Measurements from ENCODE around the gene KLRB1. TPM values are rescaled to one million over a fixed set of nuclear protein-coding genes. Genes with fewer than 3 reads are reported as not detected.

KLRB1 gene
- total RNA-seq, 2 donors from 2014 or later, result 0.14 TPM; not detected in 1

- no peak for DNase-seq (ENCODE audit: low spot score)
Observed at GRCh38 chr12:9634969-9635754, 27.4 kb upstream of the KLRB1 start.

GRCh38 chr12:9634177-9634803 lies 26.6 kb upstream of the KLRB1 start:
- H3K27ac ChIP-seq, result no peak overlapping the region
- intact Hi-C loops (cut with DNase I), result no loop called here
- H3K27me3 ChIP-seq (replicated peaks; ENCODE audit: insufficient read depth), result no peaks in the 10 kb centered on the region
- no peak overlapping the region for H3K4me3 ChIP-seq
- no peak for TF ChIP-seq POLR2AphosphoS5 (IDR thresholded peaks at IDR 0.05)
- peak; percentile 43 to 87 (median 74) for TF ChIP-seq CTCF (IDR thresholded peaks at IDR 0.05)
- no peaks in the 10 kb centered on the region for H3K4me1 ChIP-seq (replicated peaks)
- H3K36me3 ChIP-seq, result no peaks in the 10 kb centered on the region
- 29% methylated on average over 2 of the region's 2 CpGs for WGBS
- DNase-seq (ENCODE audit: low spot score), result peak; percentile 60
- H3K9me3 ChIP-seq, result no peaks in the 10 kb centered on the region

More at GRCh38 chr12:9634969-9635754, 27.4 kb upstream of the KLRB1 start:
- H3K27me3 ChIP-seq (replicated peaks; ENCODE audit: insufficient read depth), result no peaks in the 10 kb centered on the region
- H3K27ac ChIP-seq, result no peak overlapping the region
- H3K9me3 ChIP-seq, result no peaks in the 10 kb centered on the region
- no peak overlapping the region for H3K4me3 ChIP-seq
- TF ChIP-seq POLR2AphosphoS5 (IDR thresholded peaks at IDR 0.05) (no peak), POLR2A (IDR thresholded peaks at IDR 0.05) (no peak), CTCF (IDR thresholded peaks at IDR 0.05) (no peak)
- no peaks in the 10 kb centered on the region for H3K4me1 ChIP-seq (replicated peaks)
- no peaks in the 10 kb centered on the region for H3K36me3 ChIP-seq
- WGBS, result 26% methylated on average over 2 of the region's 2 CpGs
- intact Hi-C loops (cut with DNase I), result no loop called here

DNA sequence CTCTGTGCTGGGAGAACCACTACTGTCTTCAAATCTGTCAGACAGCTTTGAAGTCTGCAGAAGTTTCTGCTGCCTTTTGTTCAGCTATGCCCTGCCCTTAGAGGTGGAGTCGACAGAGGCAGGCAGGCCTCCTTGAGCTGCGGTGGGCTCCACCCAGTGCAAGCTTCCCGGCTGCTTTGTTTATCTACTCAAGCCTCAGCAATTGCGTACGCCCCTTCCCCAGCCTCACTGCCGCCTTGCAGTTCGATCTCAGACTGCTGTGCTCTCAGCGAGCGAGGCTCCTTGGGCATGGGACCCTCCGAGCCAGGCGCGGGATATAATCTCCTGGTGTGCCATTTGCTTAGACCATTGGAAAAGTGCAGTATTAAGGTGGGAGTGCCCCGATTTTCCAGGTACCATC lies 25.1 kb upstream of the KLRB1 start:
- Histone ChIP-seq H3K36me3 (no peaks in the 10 kb centered on the region), H3K27ac (no peak overlapping the region), H3K27me3 (replicated peaks; ENCODE audit: insufficient read depth) (no peaks in the 10 kb centered on the region), H3K4me1 (replicated peaks) (no peaks in the 10 kb centered on the region), H3K9me3 (no peaks in the 10 kb centered on the region), H3K4me3 (no peak overlapping the region)
- TF ChIP-seq CTCF (IDR thresholded peaks at IDR 0.05), result no peak
- TF ChIP-seq POLR2AphosphoS5 (IDR thresholded peaks at IDR 0.05), result no peak
- no peak for TF ChIP-seq POLR2A (IDR thresholded peaks at IDR 0.05)
- intact Hi-C loops (cut with DNase I), result no loop called here
- DNase-seq (ENCODE audit: low spot score), result no peak
- WGBS, result 96% methylated on average over 13 of the region's 13 CpGs

DNA sequence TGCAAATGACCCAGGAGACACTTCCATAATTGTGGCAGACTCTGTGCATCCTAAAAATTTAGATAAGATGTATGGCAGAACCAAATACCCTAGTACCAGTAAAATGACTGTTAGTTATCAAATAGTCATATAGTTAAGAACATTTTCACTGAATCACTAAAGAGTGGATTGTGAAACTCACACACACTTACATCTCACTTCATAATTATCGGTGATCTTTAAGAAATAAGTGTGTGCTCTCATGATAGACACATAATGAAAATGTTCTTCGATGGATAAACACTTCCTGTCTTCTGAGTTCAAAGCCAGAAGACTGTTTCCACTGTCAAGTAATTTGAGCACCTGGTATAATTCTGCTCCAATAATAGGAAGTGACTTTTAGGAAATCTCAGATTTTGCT lies 19.1 kb upstream of the KLRB1 start:
- no peak for DNase-seq (ENCODE audit: low spot score)
- TF ChIP-seq POLR2AphosphoS5 (IDR thresholded peaks at IDR 0.05) (no peak), CTCF (IDR thresholded peaks at IDR 0.05) (no peak), POLR2A (IDR thresholded peaks at IDR 0.05) (no peak)
- no peaks in the 10 kb centered on the region for H3K27me3 ChIP-seq (replicated peaks; ENCODE audit: insufficient read depth)
- no peak overlapping the region for H3K4me3 ChIP-seq
- intact Hi-C loops (cut with DNase I), result no loop called here
- H3K4me1 ChIP-seq (replicated peaks), result no peaks in the 10 kb centered on the region
- WGBS, result 76% methylated on average over 2 of the region's 2 CpGs
- H3K36me3 ChIP-seq, result no peaks in the 10 kb centered on the region
- no peaks in the 10 kb centered on the region for H3K9me3 ChIP-seq
- no peak overlapping the region for H3K27ac ChIP-seq

DNA sequence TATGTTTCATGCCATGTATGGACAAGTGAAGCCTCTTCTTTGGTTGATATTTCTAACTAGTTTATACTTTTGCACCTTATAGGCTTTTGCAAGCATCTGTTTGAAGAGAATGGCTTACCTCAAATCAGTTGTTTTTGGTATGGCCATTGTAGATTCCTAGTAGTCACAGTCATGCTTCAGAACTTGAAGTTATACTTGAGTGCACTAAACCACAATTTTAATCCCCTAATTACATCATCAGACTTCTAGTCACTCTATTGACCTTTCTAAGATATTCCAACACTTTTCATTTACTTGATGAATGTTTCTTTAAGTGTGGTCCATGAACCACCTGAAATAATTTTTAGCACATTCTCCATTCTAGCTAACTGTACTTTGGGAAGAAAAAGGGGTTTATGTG lies 18.6 kb upstream of the KLRB1 start:
- DNase-seq (ENCODE audit: low spot score), result no peak
- no peak overlapping the region for H3K27ac ChIP-seq

More for the DNA sequence above, 18.6 kb upstream of the KLRB1 start:
- TF ChIP-seq POLR2A (IDR thresholded peaks at IDR 0.05), result no peak
- TF ChIP-seq CTCF (IDR thresholded peaks at IDR 0.05), result no peak
- TF ChIP-seq POLR2AphosphoS5 (IDR thresholded peaks at IDR 0.05), result no peak
- intact Hi-C loops (cut with DNase I), result no loop called here
- Histone ChIP-seq H3K4me3 (no peak overlapping the region), H3K9me3 (no peaks in the 10 kb centered on the region), H3K4me1 (replicated peaks) (no peaks in the 10 kb centered on the region), H3K36me3 (no peaks in the 10 kb centered on the region), H3K27me3 (replicated peaks; ENCODE audit: insufficient read depth) (no peaks in the 10 kb centered on the region)
